H1 (cell line): ENCODE results near the gene MED10.

ENCODE experiments used
- ASH2L ChIP-seq: fragments of 200-600, 300-600 bp; sonication (generic); IDR thresholded peaks from one replicate; pipeline ENCODE4 v1.7.1; 2017; ENCODE audit warnings: low read length
- BRCA1 ChIP-seq: IDR thresholded peaks from 2 replicates; pipeline ENCODE4 v1.6.1; 2012; ENCODE audit warnings: low read depth, low read length, improper control_type of control experiment
- CHD2 ChIP-seq: IDR thresholded peaks from 2 replicates; pipeline ENCODE4 v1.6.1; 2012; ENCODE audit warnings: low read length, improper control_type of control experiment
- CTCF ChIP-seq, 3 experiments: IDR thresholded peaks; 1 replicate in 2 of 3; 2 replicates in 1 of 3; pipeline versions ENCODE4 v1.5.1 to v1.6.1; 2011; ENCODE audit warnings: low read length in 3 of 3, mild to moderate bottlenecking in 3 of 3, inconsistent platforms in 2 of 3, low read depth in 1 of 3, moderate library complexity in 1 of 3; ENCODE audit not compliant: insufficient read depth in 1 of 3; ENCODE audit errors: control extremely low read depth in 1 of 3
- MAFK ChIP-seq: IDR thresholded peaks from 2 replicates; pipeline ENCODE4 v1.6.1; 2012; ENCODE audit warnings: low read depth, mild to moderate bottlenecking, improper control_type of control experiment, low read length
- POLR2A ChIP-seq, 2 experiments: IDR thresholded peaks; 1 replicate in 1 of 2; 2 replicates in 1 of 2; pipeline ENCODE4 v1.6.1; 2011; ENCODE audit warnings: low read depth in 2 of 2, low read length in 2 of 2, mild to moderate bottlenecking in 2 of 2; ENCODE audit errors: control extremely low read depth in 1 of 2
- RFX5 ChIP-seq: IDR thresholded peaks from 2 replicates; pipeline ENCODE4 v1.6.1; 2011; ENCODE audit warnings: low read depth, low read length, improper control_type of control experiment, borderline replicate concordance
- SP2 ChIP-seq: IDR thresholded peaks from 2 replicates; pipeline ENCODE4 v1.6.1; 2012; ENCODE audit warnings: mild to moderate bottlenecking, low read length, inconsistent platforms
- TCF12 ChIP-seq: IDR thresholded peaks from 2 replicates; pipeline ENCODE4 v1.6.1; 2011; ENCODE audit warnings: low read depth, mild to moderate bottlenecking, low read length

GRCh38 chr5:6389946-6390530 is 11.7 kb upstream of the MED10 start:
- TF ChIP-seq SP2 (no peak), BRCA1 (no peak), RFX5 (no peak), TCF12 (no peak), CHD2 (no peak), POLR2A (IDR thresholded peaks at IDR 0.05; ENCODE audit: control extremely low read depth in 1 of 2, low read depth in 2 of 2, low read length in 2 of 2) (no peak), MAFK (no peak), CTCF (IDR thresholded peaks at IDR 0.05; ENCODE audit: control extremely low read depth in 1 of 3, insufficient read depth in 1 of 3, low read depth in 1 of 3, low read length in 3 of 3) (no peak), ASH2L (no peak)
